Omental fat pad (tissue), 4 donors: ENCODE data around the gene SCTR. TPM values are rescaled to one million over a fixed set of nuclear protein-coding genes. Genes with fewer than 3 reads are reported as not detected.

Experiments
- ATAC-seq: fragments of 150-250 bp; one replicate; pipeline ENCODE4 v1.9.1; 2016; ENCODE audit warnings: mild to moderate bottlenecking, moderate library complexity; ENCODE audit not compliant: low FRiP score
- DNase-seq: peaks from one replicate; pipeline ENCODE4 v3.0.0-alpha.2; 2019; ENCODE audit warnings: low spot score
- CTCF ChIP-seq, 3 donors: fragments of 450-650 bp; IDR thresholded peaks; one replicate each; pipeline ENCODE4 v1.5.1; 2016 to 2017; ENCODE audit warnings: antibody characterized with exemption in 3 of 3, mild to moderate bottlenecking in 3 of 3, moderate library complexity in 2 of 3
- total RNA-seq, 4 donors: library from RNA; depleted of rRNA; stranded (reverse); fragments of >200 nt; gene quantifications; one replicate each; pipeline ENCODE4 v1.1.0, GENCODE V29; 2016

The SCTR gene
- total RNA-seq, 4 donors from 2014 or later, result not detected

DNA sequence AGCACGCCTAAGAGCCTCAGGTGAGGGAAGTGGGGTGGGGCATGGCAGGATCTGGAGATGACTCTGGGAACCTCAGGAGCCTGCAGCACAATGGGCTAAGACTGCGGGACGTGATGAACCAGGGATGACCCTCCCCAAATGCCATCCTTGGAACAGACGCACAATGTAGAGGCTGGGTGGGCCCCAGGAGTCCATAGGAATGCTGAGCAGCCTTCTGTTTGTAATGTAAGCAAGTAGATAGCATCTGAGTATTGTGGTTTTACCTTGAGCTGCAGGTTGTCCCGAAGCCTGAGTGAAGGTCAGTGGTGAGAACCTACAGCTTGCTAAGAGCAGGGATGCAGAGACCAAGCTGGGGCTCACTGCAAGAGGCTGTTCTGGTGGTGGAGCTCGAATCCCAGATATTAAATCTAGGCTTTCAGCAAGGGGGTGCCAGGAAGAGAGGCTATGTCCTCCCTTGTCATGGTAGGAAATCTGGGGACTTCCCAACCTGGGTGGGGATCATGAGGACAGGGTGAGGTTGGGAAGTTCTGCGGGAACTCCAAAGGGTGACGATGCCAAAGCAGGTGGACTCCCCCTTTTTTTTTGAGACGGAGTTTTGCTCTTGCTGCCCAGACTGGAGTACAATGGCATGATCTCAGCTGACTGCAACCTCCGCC is 5.8 kb downstream of the SCTR start:
- no peak for TF ChIP-seq CTCF (IDR thresholded peaks at IDR 0.05)
- DNase-seq (no peak), ATAC-seq (no peak)

DNA sequence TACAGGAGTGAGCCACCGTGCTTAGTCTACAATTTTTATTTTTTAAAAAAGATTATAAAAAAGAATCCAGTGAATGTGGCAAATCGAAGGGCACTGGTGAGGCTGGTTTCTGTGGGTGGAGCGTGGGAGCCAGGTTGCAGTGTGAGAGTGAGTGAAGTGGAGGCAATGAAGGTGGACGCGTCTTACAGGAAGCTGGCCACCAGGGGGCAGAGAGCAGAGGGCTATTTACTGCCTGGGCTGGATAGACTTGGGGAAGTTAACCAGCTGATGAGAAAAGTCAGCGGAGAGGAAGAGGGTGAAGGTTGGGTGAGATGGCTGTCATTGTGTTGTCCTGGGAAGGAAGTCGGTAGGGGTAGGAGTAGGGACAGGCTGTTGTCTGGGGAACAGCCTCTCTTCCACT is 6.8 kb downstream of the SCTR start:
- no peak for DNase-seq

DNA sequence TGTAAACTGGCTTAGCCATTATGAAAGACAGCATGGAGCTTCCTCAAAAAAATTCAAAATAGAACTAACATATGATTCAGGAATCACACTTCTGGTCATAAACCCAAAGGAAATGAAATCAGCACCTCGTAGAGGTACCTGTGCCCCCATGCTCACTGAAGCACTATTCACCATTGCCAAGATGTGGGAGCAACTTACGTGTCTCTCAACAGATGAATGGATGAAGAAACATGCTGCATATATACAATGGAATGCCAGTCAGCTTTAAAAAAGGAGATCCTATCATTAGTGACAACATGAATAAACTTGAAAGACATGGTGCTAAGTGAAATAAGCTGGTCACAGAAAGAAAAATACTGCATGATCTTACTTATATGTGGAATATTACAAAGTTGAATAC is 8.2 kb downstream of the SCTR start:
- no peak for TF ChIP-seq CTCF (IDR thresholded peaks at IDR 0.05)
- ATAC-seq (no peak), DNase-seq (no peak)

More for the DNA sequence above, 6.8 kb downstream of the SCTR start:
- no peak for TF ChIP-seq CTCF (IDR thresholded peaks at IDR 0.05)
- no peak for ATAC-seq

DNA sequence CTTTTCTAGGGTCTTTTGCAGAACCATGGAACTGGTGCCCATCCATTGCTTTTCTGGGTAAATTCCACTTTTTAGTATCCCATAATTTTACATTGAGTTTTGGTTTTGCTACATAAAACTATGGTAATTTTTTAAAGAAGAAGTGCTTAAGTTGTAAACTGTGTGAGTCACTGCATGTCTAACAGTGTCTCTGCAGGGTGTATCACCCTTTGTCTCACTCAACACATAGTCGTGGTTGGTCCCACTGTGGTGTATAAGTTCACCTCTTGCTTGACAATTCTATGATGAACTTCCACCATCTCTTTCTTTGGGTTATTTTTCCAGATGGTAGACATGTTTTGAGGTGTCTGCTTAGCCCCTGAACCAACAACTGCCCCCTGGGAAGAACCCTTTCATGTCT is 10.5 kb downstream of the SCTR start:
- ATAC-seq (no peak), DNase-seq (no peak)
- TF ChIP-seq CTCF (IDR thresholded peaks at IDR 0.05), result no peak

- DNase-seq, result no peak
- ATAC-seq, result no peak
- TF ChIP-seq CTCF (IDR thresholded peaks at IDR 0.05), result no peak
Measured at GRCh38 chr2:119512946-119513345, 11.3 kb downstream of the SCTR start.

DNA sequence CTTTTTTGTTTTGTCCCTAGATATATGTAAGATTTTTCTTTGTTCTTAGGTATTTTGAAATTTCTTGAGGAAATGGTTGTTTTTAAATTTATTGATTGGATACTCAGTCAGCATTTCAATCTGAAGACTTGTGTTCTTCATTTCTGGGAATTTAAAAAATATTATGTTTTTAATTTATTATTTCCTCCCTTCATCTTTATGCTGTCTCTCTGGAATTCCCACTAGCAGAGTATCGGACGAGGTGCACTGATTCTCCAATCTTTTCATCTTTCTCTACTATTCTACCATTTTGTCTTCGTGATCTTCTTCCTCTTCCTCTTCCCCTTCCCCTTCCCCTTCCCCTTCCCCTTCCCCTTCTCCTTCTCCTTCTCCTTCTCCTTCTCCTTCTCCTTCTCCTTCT is 12.3 kb downstream of the SCTR start:
- TF ChIP-seq CTCF (IDR thresholded peaks at IDR 0.05), result no peak
- no peak for ATAC-seq
- no peak for DNase-seq

GRCh38 chr2:119508756-119509155 is 15.5 kb downstream of the SCTR start:
- ATAC-seq, result no peak

More at GRCh38 chr2:119508756-119509155, 15.5 kb downstream of the SCTR start:
- no peak for TF ChIP-seq CTCF (IDR thresholded peaks at IDR 0.05)
- no peak for DNase-seq
